LNCaP clone FGC (cell line): ENCODE data around the gene ZCCHC2.

Experiments
- DNase-seq: peaks from one replicate; pipeline ENCODE4 v3.0.0-alpha.2; 2011; ENCODE audit warnings: low read depth
- H3K4me3 ChIP-seq: 2 replicates; pipeline ENCODE4 v1.5.1; 2011; ENCODE audit warnings: mild to moderate bottlenecking, low read depth, low read length, control low read depth
- TF ChIP-seq, protein P1 (sequence below): IDR thresholded peaks from 2 replicates; pipeline ENCODE4 v1.5.1; 2012; ENCODE audit warnings: mild to moderate bottlenecking; ENCODE audit not compliant: control insufficient read depth, insufficient read depth; ENCODE audit errors: extremely low read depth

The ZCCHC2 gene

DNA sequence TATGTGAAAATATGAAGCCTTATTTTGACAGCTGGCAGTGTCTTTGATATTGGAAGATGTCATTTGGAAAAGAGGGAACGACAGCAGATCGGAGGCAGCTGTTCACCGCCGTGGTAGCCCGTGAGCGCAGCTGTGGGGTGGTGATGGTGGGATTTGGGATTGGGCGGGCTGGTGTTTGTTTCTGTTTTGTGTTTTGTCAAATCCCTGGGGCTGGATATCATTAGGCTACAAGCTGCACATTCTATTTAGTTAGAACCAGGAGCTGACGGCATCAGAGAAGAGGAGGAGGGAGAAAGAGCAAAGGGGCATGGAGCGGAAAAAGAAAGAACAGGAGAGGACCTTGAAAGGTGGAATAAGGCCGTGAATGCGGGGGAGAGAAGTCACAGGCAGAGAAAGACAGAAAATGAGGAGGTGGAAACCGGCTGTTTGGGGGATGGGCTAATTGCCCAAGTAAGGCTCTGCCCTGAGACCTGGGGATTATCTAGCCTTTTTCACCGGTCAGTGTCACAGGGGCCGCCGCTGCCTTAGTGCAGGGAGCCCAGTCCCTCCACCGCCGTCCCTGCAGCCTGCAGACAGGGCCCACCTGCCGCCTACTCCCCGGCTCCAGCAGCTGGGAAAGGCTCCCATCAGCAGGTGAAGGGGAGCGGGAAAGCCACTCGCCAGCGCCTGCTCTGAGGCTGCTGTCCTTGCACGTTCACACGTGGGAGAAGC is 88.0 kb downstream of the ZCCHC2 start:
- DNase-seq, result no peak
- TF ChIP-seq, protein P1, sequence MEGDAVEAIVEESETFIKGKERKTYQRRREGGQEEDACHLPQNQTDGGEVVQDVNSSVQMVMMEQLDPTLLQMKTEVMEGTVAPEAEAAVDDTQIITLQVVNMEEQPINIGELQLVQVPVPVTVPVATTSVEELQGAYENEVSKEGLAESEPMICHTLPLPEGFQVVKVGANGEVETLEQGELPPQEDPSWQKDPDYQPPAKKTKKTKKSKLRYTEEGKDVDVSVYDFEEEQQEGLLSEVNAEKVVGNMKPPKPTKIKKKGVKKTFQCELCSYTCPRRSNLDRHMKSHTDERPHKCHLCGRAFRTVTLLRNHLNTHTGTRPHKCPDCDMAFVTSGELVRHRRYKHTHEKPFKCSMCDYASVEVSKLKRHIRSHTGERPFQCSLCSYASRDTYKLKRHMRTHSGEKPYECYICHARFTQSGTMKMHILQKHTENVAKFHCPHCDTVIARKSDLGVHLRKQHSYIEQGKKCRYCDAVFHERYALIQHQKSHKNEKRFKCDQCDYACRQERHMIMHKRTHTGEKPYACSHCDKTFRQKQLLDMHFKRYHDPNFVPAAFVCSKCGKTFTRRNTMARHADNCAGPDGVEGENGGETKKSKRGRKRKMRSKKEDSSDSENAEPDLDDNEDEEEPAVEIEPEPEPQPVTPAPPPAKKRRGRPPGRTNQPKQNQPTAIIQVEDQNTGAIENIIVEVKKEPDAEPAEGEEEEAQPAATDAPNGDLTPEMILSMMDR, result no peak
- H3K4me3 ChIP-seq, result no peak overlapping the region

DNA sequence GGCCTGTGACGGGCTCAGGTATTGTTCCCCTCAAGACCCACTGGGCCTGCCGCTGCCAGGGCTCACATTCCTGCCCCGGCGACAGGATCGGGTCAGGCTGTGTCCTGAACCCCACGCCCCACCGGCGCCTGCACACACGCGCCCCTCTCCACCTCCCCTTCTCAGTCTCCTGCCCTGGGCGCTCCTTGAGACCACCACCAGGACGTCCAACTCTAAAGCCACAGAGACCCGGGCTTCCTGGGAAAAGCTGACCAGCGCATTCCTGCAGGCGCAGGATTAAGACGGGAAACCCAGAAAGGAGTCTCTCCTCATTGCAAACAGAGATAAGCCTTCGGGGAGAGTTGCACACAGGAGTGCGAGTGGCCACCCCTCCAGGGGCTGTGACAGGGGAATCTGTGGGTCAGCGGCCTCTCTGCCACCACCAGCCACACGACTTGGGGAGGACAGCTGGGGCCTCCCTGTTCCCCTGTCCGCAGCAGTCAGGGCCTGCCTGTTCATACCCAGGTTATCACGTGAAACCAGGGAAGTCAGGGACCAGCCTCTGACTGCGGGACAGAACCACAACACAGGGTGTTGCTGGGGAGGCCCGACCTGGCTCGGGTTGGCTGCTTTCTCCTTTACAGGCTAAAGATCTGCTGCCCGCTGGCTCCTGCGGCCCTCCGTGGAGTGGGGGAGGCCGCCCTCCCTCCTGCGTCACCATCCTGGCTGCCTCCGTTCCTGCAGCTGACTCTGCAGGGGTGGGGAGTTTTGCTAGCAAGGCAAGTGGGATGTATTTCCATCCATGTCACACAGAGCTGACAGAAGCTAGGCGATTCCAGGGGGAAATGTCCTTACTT is 88.8 kb downstream of the ZCCHC2 start:
- TF ChIP-seq, protein P1, result no peak
- H3K4me3 ChIP-seq, result no peak overlapping the region
- DNase-seq, result no peak

DNA sequence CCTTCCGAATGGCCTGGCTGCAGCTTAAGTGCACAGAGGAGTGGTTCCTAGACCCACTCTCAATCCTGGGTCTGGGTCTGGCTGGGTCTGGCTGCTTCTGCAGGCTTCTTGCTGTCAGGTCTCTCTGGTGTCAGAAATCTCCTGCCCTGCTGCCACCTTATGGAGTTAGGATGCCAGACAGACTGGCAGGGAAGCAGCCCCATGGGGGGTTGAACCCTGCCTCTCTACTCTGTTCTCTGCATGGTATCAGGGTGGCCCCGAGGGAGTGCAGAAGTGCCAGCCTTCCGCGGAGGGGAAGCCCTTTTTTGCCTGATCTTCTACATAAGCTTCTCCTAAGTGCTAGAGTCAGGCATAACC is 89.4 kb downstream of the ZCCHC2 start:
- DNase-seq, result no peak
- H3K4me3 ChIP-seq, result no peak overlapping the region
- TF ChIP-seq, protein P1, result no peak

DNA sequence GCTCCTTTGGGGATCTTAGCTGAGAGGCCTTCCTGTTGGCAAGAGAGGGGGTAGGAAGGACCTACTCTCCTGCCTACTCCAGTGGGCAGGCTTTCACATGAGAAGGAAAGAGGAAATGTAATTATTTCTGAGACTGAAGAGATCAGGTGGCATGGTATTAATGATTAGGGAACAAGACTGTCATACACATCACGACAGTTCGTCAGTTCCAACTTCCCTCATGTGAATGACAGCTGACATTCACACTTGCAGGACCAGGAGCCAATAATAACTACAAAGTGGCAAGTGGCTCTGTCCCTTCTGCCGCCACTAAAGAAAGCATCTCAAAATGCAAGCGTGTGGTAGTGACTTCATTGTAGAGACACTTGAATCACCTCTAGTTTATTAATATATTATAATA is 90.0 kb downstream of the ZCCHC2 start:
- TF ChIP-seq, protein P1, result no peak
- no peak overlapping the region for H3K4me3 ChIP-seq
- DNase-seq, result no peak

DNA sequence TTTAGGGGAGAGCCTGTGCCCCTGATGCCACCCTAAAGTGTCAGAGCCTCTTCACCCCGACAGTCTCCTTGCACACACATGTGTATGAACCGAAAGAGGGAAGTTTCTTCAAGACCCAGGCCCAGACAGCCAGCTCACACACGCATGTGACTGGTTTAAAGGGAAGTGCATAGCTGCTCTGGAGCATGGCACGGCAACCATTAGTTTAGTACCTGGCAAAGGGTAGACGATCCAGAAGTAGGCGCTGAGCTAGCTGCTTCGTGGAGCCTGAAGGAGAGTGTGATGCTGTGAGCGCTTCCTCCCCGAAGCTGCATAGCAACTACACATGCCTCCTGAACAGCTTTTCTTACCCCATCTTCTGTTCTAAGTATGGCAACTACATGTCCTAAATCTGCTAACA is 91.7 kb downstream of the ZCCHC2 start:
- no peak for DNase-seq
- TF ChIP-seq, protein P1, result no peak
- H3K4me3 ChIP-seq, result no peak overlapping the region

DNA sequence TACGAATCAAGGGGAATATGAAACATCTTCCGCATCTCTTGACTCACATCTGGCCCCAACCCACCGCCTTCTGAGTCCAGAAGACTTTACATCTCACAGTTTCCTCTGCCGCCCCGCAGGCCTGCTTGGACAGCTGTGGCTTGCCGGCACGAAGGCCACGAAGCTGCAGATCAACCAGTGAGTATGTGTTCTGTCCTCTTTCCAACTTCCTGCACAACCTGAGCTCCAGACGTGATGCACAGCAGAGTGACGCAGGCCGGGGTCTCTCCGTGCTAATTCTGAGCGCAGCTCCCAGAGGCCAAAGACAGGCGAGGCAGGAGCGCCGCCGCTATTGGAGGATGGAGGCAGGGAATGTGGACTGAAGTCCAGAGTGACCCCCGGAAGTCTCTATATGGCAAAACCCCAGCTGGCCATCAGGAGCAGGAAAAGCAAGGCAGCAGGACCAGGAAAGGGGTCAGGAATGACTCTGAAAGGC is 93.5 kb downstream of the ZCCHC2 start:
- TF ChIP-seq, protein P1, result no peak
- DNase-seq, result no peak
- H3K4me3 ChIP-seq, result no peak overlapping the region
